B cell (primary cell): ENCODE results near the gene PSME2. TPM values are rescaled to one million over a fixed set of nuclear protein-coding genes. Genes with fewer than 3 reads are reported as not detected.

ENCODE experiments used
- ATAC-seq: fragments of 200-7000 bp; cut with Tn5 transposase; one replicate; pipeline ENCODE4 v1.10.0; 2021; ENCODE audit warnings: low read depth, mild to moderate bottlenecking, moderate number of reproducible peaks, moderate library complexity
- CTCF ChIA-PET: fragments of 350-600 bp; sonication (Branson Sonifier 250); formaldehyde crosslinking; loops from one replicate; lab custom pipeline; 2021; ENCODE audit warnings: antibody characterized with exemption, inconsistent platforms; lab: Charles Lee
- POLR2A ChIA-PET: fragments of 350-600 bp; sonication (Branson Sonifier 250); formaldehyde crosslinking; loops from one replicate; lab custom pipeline; 2021; ENCODE audit warnings: antibody characterized with exemption; lab: Charles Lee
- DNase-seq: peaks from one replicate; pipeline ENCODE4 v3.0.0; 2013
- H2AFZ ChIP-seq: 2 replicates; pipeline ENCODE4 v1.6.1; 2012; ENCODE audit warnings: mild to moderate bottlenecking, low read depth, low read length; ENCODE audit not compliant: insufficient read depth, poor library complexity, severe bottlenecking
- H3K27ac ChIP-seq, 2 donors: 1 replicate in 1 of 2; 2 replicates in 1 of 2; pipeline ENCODE4 v1.5.1; 2012 to 2013; ENCODE audit warnings: low read length in 2 of 2, mild to moderate bottlenecking in 2 of 2, moderate library complexity in 1 of 2
- H3K27me3 ChIP-seq, 4 experiments: fragments of 200-600 bp in 1 of 4; sonication (generic) in 1 of 4; replicated peaks in 1 of 4; 1 replicate in 2 of 4; 2 replicates in 2 of 4; pipeline versions ENCODE4 v1.6.1 to v1.7.0; 2013 to 2016; ENCODE audit warnings: low read length in 3 of 4, mild to moderate bottlenecking in 2 of 4, mixed read lengths in 1 of 4, moderate library complexity in 1 of 4; ENCODE audit not compliant: insufficient read depth in 4 of 4, control insufficient read depth in 3 of 4; ENCODE audit errors: control extremely low read depth in 1 of 4
- H3K36me3 ChIP-seq, 2 experiments: replicated peaks in 1 of 2; 1 replicate in 1 of 2; 2 replicates in 1 of 2; pipeline versions ENCODE4 v1.6.1 to v1.7.1; 2013; ENCODE audit warnings: low read length in 1 of 2; ENCODE audit not compliant: insufficient read depth in 2 of 2, control insufficient read depth in 1 of 2; ENCODE audit errors: control extremely low read depth in 1 of 2, extremely low read depth in 1 of 2
- H3K4me1 ChIP-seq, 2 donors: fragments of 200-600 bp in 1 of 2; sonication (generic) in 1 of 2; 1 replicate in 1 of 2; 2 replicates in 1 of 2; pipeline versions ENCODE4 v1.5.1 to v1.6.1; 2013 to 2017; ENCODE audit warnings: low read length in 2 of 2; ENCODE audit not compliant: control insufficient read depth in 2 of 2, insufficient read depth in 2 of 2
- H3K4me2 ChIP-seq: replicated peaks from 2 replicates; pipeline ENCODE3; 2012; ENCODE audit warnings: mild to moderate bottlenecking, low read depth, low read length; ENCODE audit not compliant: poor library complexity, severe bottlenecking
- H3K4me3 ChIP-seq, 5 experiments: fragments of 200-600 bp in 1 of 5; sonication (generic) in 1 of 5; 1 replicate in 3 of 5; 2 replicates in 2 of 5; pipeline versions ENCODE4 v1.5.1 to v1.7.0; 2011 to 2016; ENCODE audit warnings: low read length in 4 of 5, mild to moderate bottlenecking in 4 of 5, low read depth in 2 of 5, control low read depth in 1 of 5, moderate library complexity in 1 of 5; ENCODE audit not compliant: insufficient read depth in 1 of 5; ENCODE audit errors: control extremely low read depth in 1 of 5, extremely low read depth in 1 of 5
- H3K79me2 ChIP-seq: fragments of 200-600 bp; sonication (generic); one replicate; pipeline ENCODE4 v1.6.0; 2016; ENCODE audit warnings: low read length; ENCODE audit not compliant: control insufficient read depth, insufficient read depth
- H3K9ac ChIP-seq: fragments of 200-600 bp; sonication (generic); 2 replicates; pipeline ENCODE4 v1.6.1; 2017; ENCODE audit warnings: mild to moderate bottlenecking, low read length, moderate library complexity
- H3K9me3 ChIP-seq, 3 donors: one replicate each; pipeline versions ENCODE4 v1.6.1 to v1.7.1; 2013; ENCODE audit warnings: low read length in 2 of 3; ENCODE audit not compliant: control insufficient read depth in 2 of 3, insufficient read depth in 1 of 3; ENCODE audit errors: control extremely low read depth in 1 of 3
- H4K20me1 ChIP-seq: 2 replicates; pipeline ENCODE4 v1.6.0; 2012; ENCODE audit warnings: mild to moderate bottlenecking, low read length; ENCODE audit not compliant: insufficient read depth, control insufficient read depth, poor library complexity, severe bottlenecking
- H3K27ac Mint-ChIP-seq: one replicate; pipeline ENCODE4 v1.8.0; 2021; ENCODE audit warnings: mixed read lengths
- H3K27me3 Mint-ChIP-seq: one replicate; pipeline ENCODE4 v1.8.0; 2021; ENCODE audit warnings: mixed read lengths
- H3K4me1 Mint-ChIP-seq: one replicate; pipeline ENCODE4 v1.8.0; 2021; ENCODE audit warnings: mixed read lengths
- H3K4me3 Mint-ChIP-seq: one replicate; pipeline ENCODE4 v1.8.0; 2021; ENCODE audit warnings: mixed read lengths
- H3K9me3 Mint-ChIP-seq: one replicate; pipeline ENCODE4 v1.8.0; 2022; ENCODE audit warnings: mixed read lengths; ENCODE audit not compliant: insufficient read depth
- EZH2 ChIP-seq: IDR thresholded peaks from 2 replicates; pipeline ENCODE4 v1.6.1; 2012; ENCODE audit warnings: borderline replicate concordance, low read depth, mild to moderate bottlenecking, moderate library complexity, low read length; ENCODE audit not compliant: insufficient read depth, poor library complexity, severe bottlenecking
- WGBS: methylation state at CpG from one replicate; pipeline ENCODE4 v1.1.5; 2013; ENCODE audit warnings: missing lambda C conversion rate; ENCODE audit not compliant: insufficient coverage; 5-methylcytosine and 5-hydroxymethylcytosine counted together
- intact Hi-C: fragments of 100-400 bp; cut with micrococcal nuclease; formaldehyde crosslinking; loops from one replicate; pipeline ENCODE4 v1.10.0; 2022
- polyA plus RNA-seq: library from polyadenylated mRNA; depleted of rRNA; stranded (reverse); fragments of >200 nt; gene quantifications from 2 replicates; pipeline ENCODE4 v1.2.3, GENCODE V29; 2012
- total RNA-seq, 2 donors: library from RNA; stranded (reverse); fragments of 120-200 nt in 1 of 2; gene quantifications; 1 replicate in 1 of 2; 2 replicates in 1 of 2; pipeline versions ENCODE4 v1.2.3 to v1.2.4, GENCODE V29; 2013 to 2022
- TF ChIP-seq, protein P1 (sequence below): fragments of 200-600 bp; IDR thresholded peaks from one replicate; pipeline ENCODE4 v1.8.0; 2022; ENCODE audit warnings: antibody characterized with exemption, mild to moderate bottlenecking

The PSME2 gene
- total and polyA plus RNA-seq, 2 donors (not counting 1 experiment from before 2014, with no cell fraction given): 126 to 141 TPM

DNA sequence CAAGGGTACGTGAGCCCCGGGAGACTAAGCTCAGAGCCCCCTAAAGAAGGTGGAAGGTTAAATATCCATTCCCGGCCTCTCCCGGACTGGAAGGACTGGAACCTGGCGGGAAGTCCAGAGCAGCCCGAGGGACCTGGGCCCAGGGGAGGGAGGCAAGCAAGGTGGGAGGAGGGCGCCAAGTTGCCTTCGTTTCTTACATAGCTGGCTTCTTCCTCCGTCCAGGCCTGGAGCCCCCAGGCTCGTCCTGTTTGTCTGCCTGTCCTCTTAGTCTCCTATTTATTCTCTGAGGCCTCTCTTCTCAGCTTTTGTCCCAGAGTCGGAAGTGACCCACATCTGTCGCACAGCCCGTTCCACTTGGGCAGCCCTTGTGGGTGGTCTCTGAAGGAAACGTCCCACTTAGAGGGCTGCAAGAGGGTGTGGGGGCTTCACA, 51.6 kb downstream of the PSME2 start:
- no peak for ATAC-seq

More for the DNA sequence above, 51.6 kb downstream of the PSME2 start:
- peaks cover 5 to 35% of the 10 kb centered on the region in 2 donors for H3K4me1 ChIP-seq
- WGBS: 2% methylated on average over 11 of the region's 14 CpGs
- Mint-ChIP-seq H3K27me3 (no peaks in the 10 kb centered on the region), H3K4me1 (peaks cover 37% of the 10 kb centered on the region), H3K4me3 (peak overlapping the region; percentile 95), H3K27ac (peak overlapping the region; percentile 92), H3K9me3 (no peaks in the 10 kb centered on the region)
- peak overlapping the region; percentile 92 for H2AFZ ChIP-seq
- POLR2A ChIA-PET: interaction anchor here (0.6 to 4.1 kb wide), 8 partner anchors 12 to 148 kb away, joined by 3 to 35 read pairs (median 12); partner anchors contain the start of genes DCAF11, IRF9, NRL and TINF2
- H4K20me1 ChIP-seq: peaks cover 7% of the 10 kb centered on the region
- peak overlapping the region; percentile 80 to 95 for H3K27ac ChIP-seq
- H3K4me2 ChIP-seq: peak overlapping the region; percentile 95
- H3K36me3 ChIP-seq: peaks cover 2 to 27% of the 10 kb centered on the region in 2 experiments
- DNase-seq: peak; percentile 49
- CTCF ChIA-PET: interaction anchor here (0.6 to 12.1 kb wide), 13 partner anchors 11 to 213 kb away, joined by 3 to 292 read pairs (median 4); partner anchors contain the start of genes CIDEB, DCAF11, EMC9 and IPO4
- intact Hi-C loops: loop anchor here (1.0 to 5.0 kb wide), 7 partner anchors 13 to 528 kb away; partner anchors contain the start of genes AP1G2, DCAF11, IRF9 and NRL
- peak overlapping the region; percentile 95 for H3K9ac ChIP-seq
- TF ChIP-seq EZH2: no peak
- TF ChIP-seq, protein P1, sequence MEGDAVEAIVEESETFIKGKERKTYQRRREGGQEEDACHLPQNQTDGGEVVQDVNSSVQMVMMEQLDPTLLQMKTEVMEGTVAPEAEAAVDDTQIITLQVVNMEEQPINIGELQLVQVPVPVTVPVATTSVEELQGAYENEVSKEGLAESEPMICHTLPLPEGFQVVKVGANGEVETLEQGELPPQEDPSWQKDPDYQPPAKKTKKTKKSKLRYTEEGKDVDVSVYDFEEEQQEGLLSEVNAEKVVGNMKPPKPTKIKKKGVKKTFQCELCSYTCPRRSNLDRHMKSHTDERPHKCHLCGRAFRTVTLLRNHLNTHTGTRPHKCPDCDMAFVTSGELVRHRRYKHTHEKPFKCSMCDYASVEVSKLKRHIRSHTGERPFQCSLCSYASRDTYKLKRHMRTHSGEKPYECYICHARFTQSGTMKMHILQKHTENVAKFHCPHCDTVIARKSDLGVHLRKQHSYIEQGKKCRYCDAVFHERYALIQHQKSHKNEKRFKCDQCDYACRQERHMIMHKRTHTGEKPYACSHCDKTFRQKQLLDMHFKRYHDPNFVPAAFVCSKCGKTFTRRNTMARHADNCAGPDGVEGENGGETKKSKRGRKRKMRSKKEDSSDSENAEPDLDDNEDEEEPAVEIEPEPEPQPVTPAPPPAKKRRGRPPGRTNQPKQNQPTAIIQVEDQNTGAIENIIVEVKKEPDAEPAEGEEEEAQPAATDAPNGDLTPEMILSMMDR: no peak
- no peaks in the 10 kb centered on the region for H3K9me3 ChIP-seq
- H3K79me2 ChIP-seq: peaks cover 33% of the 10 kb centered on the region
- no peaks in the 10 kb centered on the region for H3K27me3 ChIP-seq
- H3K4me3 ChIP-seq: peak overlapping the region; percentile 62 to 97 (median 89)
